Measurements from ENCODE around the gene LATS2.

Gene LATS2

GRCh38 chr13:21020581-21020980 is 40.8 kb downstream of the LATS2 start:
- H3K4me1 ChIP-seq (ENCODE audit: control insufficient read depth in 1 of 2, insufficient read depth in 1 of 2, low read depth in 1 of 2, low read length in 1 of 2): peaks cover 30 to 36% of the 10 kb centered on the region in 2 experiments
- no peak for TF ChIP-seq CTCF (IDR thresholded peaks at IDR 0.05)
- H3K27ac ChIP-seq: peak overlapping the region; percentile 7
- H3K9me3 ChIP-seq: no peaks in the 10 kb centered on the region
- H3K4me3 ChIP-seq (ENCODE audit: low read depth in 1 of 2, low read length in 1 of 2): no peak overlapping the region
- no peaks in the 10 kb centered on the region for H3K27me3 ChIP-seq
- H3K36me3 ChIP-seq: peaks cover 4% of the 10 kb centered on the region

- peak overlapping the region; percentile 7 for H3K27ac ChIP-seq
- H3K4me3 ChIP-seq (ENCODE audit: low read depth in 1 of 2, low read length in 1 of 2): no peak overlapping the region
- peaks cover 30 to 36% of the 10 kb centered on the region in 2 experiments for H3K4me1 ChIP-seq (ENCODE audit: control insufficient read depth in 1 of 2, insufficient read depth in 1 of 2, low read depth in 1 of 2, low read length in 1 of 2)
- peaks cover 4% of the 10 kb centered on the region for H3K36me3 ChIP-seq
- no peaks in the 10 kb centered on the region for H3K9me3 ChIP-seq
- H3K27me3 ChIP-seq: no peaks in the 10 kb centered on the region
- TF ChIP-seq CTCF (IDR thresholded peaks at IDR 0.05): no peak
Observed at GRCh38 chr13:21020176-21020575, 41.2 kb downstream of the LATS2 start.

GRCh38 chr13:21018220-21018619 is 43.2 kb downstream of the LATS2 start:
- no peak for TF ChIP-seq CTCF (IDR thresholded peaks at IDR 0.05)
- no peak overlapping the region for H3K4me3 ChIP-seq (ENCODE audit: low read depth in 1 of 2, low read length in 1 of 2)
- peaks cover 4% of the 10 kb centered on the region for H3K36me3 ChIP-seq
- H3K27me3 ChIP-seq: no peaks in the 10 kb centered on the region
- no peaks in the 10 kb centered on the region for H3K9me3 ChIP-seq
- H3K27ac ChIP-seq: peak overlapping the region; percentile 73
- peaks cover 30 to 36% of the 10 kb centered on the region in 2 experiments for H3K4me1 ChIP-seq (ENCODE audit: control insufficient read depth in 1 of 2, insufficient read depth in 1 of 2, low read depth in 1 of 2, low read length in 1 of 2)

- no peaks in the 10 kb centered on the region for H3K9me3 ChIP-seq
- peaks cover 4% of the 10 kb centered on the region for H3K36me3 ChIP-seq
- no peak overlapping the region for H3K4me3 ChIP-seq (ENCODE audit: low read depth in 1 of 2, low read length in 1 of 2)
- no peak for TF ChIP-seq CTCF (IDR thresholded peaks at IDR 0.05)
- H3K27me3 ChIP-seq: no peaks in the 10 kb centered on the region
- H3K4me1 ChIP-seq (ENCODE audit: control insufficient read depth in 1 of 2, insufficient read depth in 1 of 2, low read depth in 1 of 2, low read length in 1 of 2): peaks cover 23 to 26% of the 10 kb centered on the region in 2 experiments
- peak overlapping the region; percentile 73 for H3K27ac ChIP-seq
Observed at GRCh38 chr13:21016487-21016886, 44.9 kb downstream of the LATS2 start.

- Histone ChIP-seq H3K4me1 (ENCODE audit: control insufficient read depth in 1 of 2, insufficient read depth in 1 of 2, low read depth in 1 of 2, low read length in 1 of 2) (peaks cover 23 to 26% of the 10 kb centered on the region in 2 experiments), H3K27ac (no peak overlapping the region)
Observed at GRCh38 chr13:21015284-21015683, 46.1 kb downstream of the LATS2 start.

More at GRCh38 chr13:21015284-21015683, 46.1 kb downstream of the LATS2 start:
- TF ChIP-seq CTCF (IDR thresholded peaks at IDR 0.05): no peak
- Histone ChIP-seq H3K9me3 (no peaks in the 10 kb centered on the region), H3K4me3 (ENCODE audit: low read depth in 1 of 2, low read length in 1 of 2) (no peak overlapping the region), H3K27me3 (no peaks in the 10 kb centered on the region), H3K36me3 (no peaks in the 10 kb centered on the region)

Data from neutrophil (primary cell).